A549 (cell line): ENCODE results near the gene OLFM1. TPM values are rescaled to one million over a fixed set of nuclear protein-coding genes. Genes with fewer than 3 reads are reported as not detected.
A peak's percentile ranks its signal among the peaks of the same experiment; 100 is the strongest.

Experiments used
- ATAC-seq, 2 experiments: fragments of 200-7000 bp in 1 of 2; fragments of >200 bp in 1 of 2; cut with Nextera tagmentation in 1 of 2; cut with Tn5 transposase in 1 of 2; 3 replicates each; pipeline versions ENCODE4 v1.8.0 to v1.9.1; 2018 to 2020; ENCODE audit warnings: mild to moderate bottlenecking in 1 of 2, moderate library complexity in 1 of 2
- CTCF ChIA-PET: fragments of 300-600 bp; sonication (Branson Sonifier 250); formaldehyde crosslinking; extraction: SDS; loops from one replicate; lab custom pipeline; 2021; ENCODE audit warnings: antibody characterized with exemption, inconsistent platforms; lab: Yijun Ruan, JAX
- POLR2A ChIA-PET: fragments of 350-600 bp; formaldehyde crosslinking; extraction: SDS; loops from one replicate; lab custom pipeline; 2021; ENCODE audit warnings: antibody characterized with exemption, inconsistent platforms; lab: Yijun Ruan, JAX
- DNase-seq, 2 experiments: peaks; one replicate each; pipeline versions ENCODE4 v3.0.0 to v3.0.0-alpha.2; 2011 to 2016; ENCODE audit warnings: low read depth in 1 of 2, low spot score in 1 of 2
- FAIRE-seq: peaks from 2 replicates; lab custom pipeline; 2011; peaks lifted over from hg19 to GRCh38; lab: Jason Lieb, UNC
- H3K27ac ChIP-seq, 2 experiments: fragments of >200 bp; sonication (Bioruptor Twin); formaldehyde crosslinking; 3 replicates each; pipeline ENCODE4 v1.5.1; 2016 to 2017
- H3K4me1 ChIP-seq: fragments of >200 bp; sonication (Bioruptor Twin); formaldehyde crosslinking; 3 replicates; pipeline ENCODE4 v1.6.1; 2016
- H3K4me2 ChIP-seq: fragments of >200 bp; sonication (Bioruptor Twin); formaldehyde crosslinking; 3 replicates; pipeline ENCODE4 v1.6.1; 2016
- H3K4me3 ChIP-seq: fragments of >200 bp; sonication (Bioruptor Twin); formaldehyde crosslinking; 3 replicates; pipeline ENCODE4 v1.5.1; 2016
- H3K9me3 ChIP-seq: fragments of >200 bp; sonication (Bioruptor Twin); formaldehyde crosslinking; 3 replicates; pipeline ENCODE4 v1.6.1; 2016
- CBX2 ChIP-seq: fragments of 200-600 bp; sonication (generic); IDR thresholded peaks from 2 replicates; pipeline ENCODE4 v1.6.1; 2016; ENCODE audit warnings: low read depth, mild to moderate bottlenecking, borderline replicate concordance
- CHD4 ChIP-seq: fragments of 200-600 bp; sonication (generic); IDR thresholded peaks from 2 replicates; pipeline ENCODE4 v1.6.1; 2016; ENCODE audit warnings: antibody characterized with exemption, mild to moderate bottlenecking, borderline replicate concordance
- CTCF ChIP-seq: fragments of >200 bp; sonication (Bioruptor Twin); formaldehyde crosslinking; IDR thresholded peaks from 3 replicates; pipeline ENCODE4 v1.5.1; 2016
- EHF ChIP-seq: fragments of 250-450 bp; sonication (Bioruptor Pico); IDR thresholded peaks from 2 replicates; pipeline ENCODE4 v1.5.0; 2020; ENCODE audit warnings: mild to moderate bottlenecking
- GATA3 ChIP-seq: IDR thresholded peaks from 2 replicates; pipeline ENCODE4 v1.6.1; 2012; ENCODE audit warnings: borderline replicate concordance
- HES2 ChIP-seq: fragments of >200 bp; sonication (Bioruptor Twin); formaldehyde crosslinking; IDR thresholded peaks from 2 replicates; pipeline ENCODE4 v1.6.1; 2016
- HOXA7 ChIP-seq: fragments of 250-450 bp; sonication (Bioruptor Pico); IDR thresholded peaks from 2 replicates; pipeline ENCODE4 v1.5.0; 2020; ENCODE audit warnings: mild to moderate bottlenecking, moderate library complexity
- MAX ChIP-seq: IDR thresholded peaks from 2 replicates; pipeline ENCODE4 v1.6.1; 2012
- MAZ ChIP-seq: fragments of 150-350 bp; IDR thresholded peaks from 2 replicates; pipeline ENCODE4 v1.6.1; 2014; ENCODE audit warnings: antibody characterized with exemption, low read depth, low read length, borderline replicate concordance
- NR3C1 ChIP-seq: fragments of >200 bp; sonication (Bioruptor Twin); formaldehyde crosslinking; IDR thresholded peaks from 3 replicates; pipeline ENCODE4 v1.6.1; 2017
- PHF8 ChIP-seq: fragments of 200-600 bp; sonication (generic); IDR thresholded peaks from 2 replicates; pipeline ENCODE4 v1.6.1; 2016; ENCODE audit warnings: low read depth, mild to moderate bottlenecking, antibody characterized with exemption, moderate library complexity, borderline replicate concordance
- RNF2 ChIP-seq: fragments of 200-600 bp; sonication (generic); IDR thresholded peaks from 2 replicates; pipeline ENCODE4 v1.6.1; 2016; ENCODE audit warnings: low read depth, mild to moderate bottlenecking, antibody characterized with exemption, moderate library complexity, borderline replicate concordance
- SMC3 ChIP-seq: fragments of >200 bp; sonication (Bioruptor Twin); formaldehyde crosslinking; IDR thresholded peaks from 3 replicates; pipeline ENCODE4 v1.6.1; 2018; ENCODE audit warnings: inconsistent platforms
- TP53 ChIP-seq: fragments of 250-450 bp; sonication (Bioruptor Pico); IDR thresholded peaks from 2 replicates; pipeline ENCODE4 v1.5.0; 2021; ENCODE audit warnings: mild to moderate bottlenecking, moderate library complexity
- USF2 ChIP-seq: fragments of 450-650 bp; IDR thresholded peaks from 2 replicates; pipeline ENCODE4 v1.6.1; 2014; ENCODE audit warnings: antibody characterized with exemption
- ZC3H11A ChIP-seq: fragments of 450-650 bp; IDR thresholded peaks from 2 replicates; pipeline ENCODE4 v1.6.1; 2014; ENCODE audit warnings: antibody characterized with exemption, mild to moderate bottlenecking
- ZFP36 ChIP-seq: fragments of 450-650 bp; IDR thresholded peaks from 2 replicates; pipeline ENCODE4 v1.6.1; 2014; ENCODE audit warnings: borderline replicate concordance; ENCODE audit not compliant: partially characterized antibody
- WGBS: methylation state at CpG from one replicate; pipeline ENCODE4 v1.1.6; 2017; ENCODE audit errors: missing lambda C conversion rate; 5-methylcytosine and 5-hydroxymethylcytosine counted together
- polyA plus RNA-seq, 4 experiments: library from polyadenylated mRNA; depleted of rRNA in 3 of 4; stranded (reverse); fragments of >200 nt; fragmentation: RNase III in 1 of 4; extraction: RNeasy Plus Mini Kit Qiagen cat#74134 plus additional on column Dnase treatment in 1 of 4; gene quantifications; 2 replicates in 3 of 4; 3 replicates in 1 of 4; pipeline ENCODE4 v1.2.3, GENCODE V29; 2011 to 2017
- TF ChIP-seq, protein P1 (sequence below): fragments of 200-600 bp; sonication (generic); IDR thresholded peaks from 2 replicates; pipeline ENCODE4 v1.6.1; 2016; ENCODE audit warnings: antibody characterized with exemption, mild to moderate bottlenecking, moderate library complexity
- TF ChIP-seq, protein P2 (sequence below): fragments of 150-350 bp; IDR thresholded peaks from 2 replicates; pipeline ENCODE4 v1.6.1; 2014; ENCODE audit warnings: low read depth, mild to moderate bottlenecking, low read length
- TF ChIP-seq, protein P3 (sequence below): fragments of 250-450 bp; sonication (Bioruptor Pico); IDR thresholded peaks from 2 replicates; pipeline ENCODE4 v1.5.0; 2021; ENCODE audit warnings: mild to moderate bottlenecking, moderate library complexity, borderline replicate concordance

Gene OLFM1
- polyA plus RNA-seq, 2 of the 4 experiments (the other 2 are of a cell fraction): 2.7 to 10.5 TPM

GRCh38 chr9:135090081-135090480, 2.6 kb downstream of the OLFM1 start (continued):
- TF ChIP-seq MAX: no peak
- no peak for TF ChIP-seq CBX2
- TF ChIP-seq HOXA7: no peak
- TF ChIP-seq NR3C1: no peak
- no peak for TF ChIP-seq USF2
- no peak for TF ChIP-seq ZC3H11A
- no peak for TF ChIP-seq GATA3
- TF ChIP-seq EHF: no peak

- DNase-seq (no peak), ATAC-seq (no peak), FAIRE-seq (no peak)
- no peak overlapping the region for H3K27ac ChIP-seq
- H3K4me3 ChIP-seq: no peak overlapping the region
- H3K4me1 ChIP-seq: peaks cover 5% of the 10 kb centered on the region; the same call in 2 of the 3 replicates
- 58% methylated on average over 5 of the region's 5 CpGs for WGBS
- no peak overlapping the region for H3K4me2 ChIP-seq
- CTCF ChIA-PET: interaction anchor here (14.1 to 18.8 kb wide), 2 partner anchors 253 to 321 kb away, joined by 196 to 414 read pairs; no protein-coding TSS in a partner anchor
- POLR2A ChIA-PET: no interaction called here
- H3K9me3 ChIP-seq: no peaks in the 10 kb centered on the region
- TF ChIP-seq, protein P1, sequence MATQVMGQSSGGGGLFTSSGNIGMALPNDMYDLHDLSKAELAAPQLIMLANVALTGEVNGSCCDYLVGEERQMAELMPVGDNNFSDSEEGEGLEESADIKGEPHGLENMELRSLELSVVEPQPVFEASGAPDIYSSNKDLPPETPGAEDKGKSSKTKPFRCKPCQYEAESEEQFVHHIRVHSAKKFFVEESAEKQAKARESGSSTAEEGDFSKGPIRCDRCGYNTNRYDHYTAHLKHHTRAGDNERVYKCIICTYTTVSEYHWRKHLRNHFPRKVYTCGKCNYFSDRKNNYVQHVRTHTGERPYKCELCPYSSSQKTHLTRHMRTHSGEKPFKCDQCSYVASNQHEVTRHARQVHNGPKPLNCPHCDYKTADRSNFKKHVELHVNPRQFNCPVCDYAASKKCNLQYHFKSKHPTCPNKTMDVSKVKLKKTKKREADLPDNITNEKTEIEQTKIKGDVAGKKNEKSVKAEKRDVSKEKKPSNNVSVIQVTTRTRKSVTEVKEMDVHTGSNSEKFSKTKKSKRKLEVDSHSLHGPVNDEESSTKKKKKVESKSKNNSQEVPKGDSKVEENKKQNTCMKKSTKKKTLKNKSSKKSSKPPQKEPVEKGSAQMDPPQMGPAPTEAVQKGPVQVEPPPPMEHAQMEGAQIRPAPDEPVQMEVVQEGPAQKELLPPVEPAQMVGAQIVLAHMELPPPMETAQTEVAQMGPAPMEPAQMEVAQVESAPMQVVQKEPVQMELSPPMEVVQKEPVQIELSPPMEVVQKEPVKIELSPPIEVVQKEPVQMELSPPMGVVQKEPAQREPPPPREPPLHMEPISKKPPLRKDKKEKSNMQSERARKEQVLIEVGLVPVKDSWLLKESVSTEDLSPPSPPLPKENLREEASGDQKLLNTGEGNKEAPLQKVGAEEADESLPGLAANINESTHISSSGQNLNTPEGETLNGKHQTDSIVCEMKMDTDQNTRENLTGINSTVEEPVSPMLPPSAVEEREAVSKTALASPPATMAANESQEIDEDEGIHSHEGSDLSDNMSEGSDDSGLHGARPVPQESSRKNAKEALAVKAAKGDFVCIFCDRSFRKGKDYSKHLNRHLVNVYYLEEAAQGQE: peak; percentile 80
- no peak for TF ChIP-seq RNF2
- TF ChIP-seq, all 56 proteins: peak for 1
These were observed 3.1 kb downstream of the OLFM1 start for GRCh38 chr9:135090547-135090946.

GRCh38 chr9:135091545-135091944, 4.1 kb downstream of the OLFM1 start:
- CTCF ChIA-PET: interaction anchor here (14.1 to 18.8 kb wide), 2 partner anchors 252 to 320 kb away, joined by 196 to 414 read pairs; no protein-coding TSS in a partner anchor
- POLR2A ChIA-PET: no interaction called here
- ATAC-seq: no peak
- no peak for TF ChIP-seq MAZ
- no peak for TF ChIP-seq HES2
- TF ChIP-seq TP53 (CRISPR knock-in tag): no peak
- TF ChIP-seq CTCF: no peak
- TF ChIP-seq SMC3: no peak
- no peak for TF ChIP-seq CHD4
- no peak for TF ChIP-seq PHF8
- TF ChIP-seq, protein P1: no peak
- TF ChIP-seq, protein P2, sequence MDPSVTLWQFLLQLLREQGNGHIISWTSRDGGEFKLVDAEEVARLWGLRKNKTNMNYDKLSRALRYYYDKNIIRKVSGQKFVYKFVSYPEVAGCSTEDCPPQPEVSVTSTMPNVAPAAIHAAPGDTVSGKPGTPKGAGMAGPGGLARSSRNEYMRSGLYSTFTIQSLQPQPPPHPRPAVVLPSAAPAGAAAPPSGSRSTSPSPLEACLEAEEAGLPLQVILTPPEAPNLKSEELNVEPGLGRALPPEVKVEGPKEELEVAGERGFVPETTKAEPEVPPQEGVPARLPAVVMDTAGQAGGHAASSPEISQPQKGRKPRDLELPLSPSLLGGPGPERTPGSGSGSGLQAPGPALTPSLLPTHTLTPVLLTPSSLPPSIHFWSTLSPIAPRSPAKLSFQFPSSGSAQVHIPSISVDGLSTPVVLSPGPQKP: no peak
- TF ChIP-seq ZFP36: no peak
- TF ChIP-seq, protein P3, sequence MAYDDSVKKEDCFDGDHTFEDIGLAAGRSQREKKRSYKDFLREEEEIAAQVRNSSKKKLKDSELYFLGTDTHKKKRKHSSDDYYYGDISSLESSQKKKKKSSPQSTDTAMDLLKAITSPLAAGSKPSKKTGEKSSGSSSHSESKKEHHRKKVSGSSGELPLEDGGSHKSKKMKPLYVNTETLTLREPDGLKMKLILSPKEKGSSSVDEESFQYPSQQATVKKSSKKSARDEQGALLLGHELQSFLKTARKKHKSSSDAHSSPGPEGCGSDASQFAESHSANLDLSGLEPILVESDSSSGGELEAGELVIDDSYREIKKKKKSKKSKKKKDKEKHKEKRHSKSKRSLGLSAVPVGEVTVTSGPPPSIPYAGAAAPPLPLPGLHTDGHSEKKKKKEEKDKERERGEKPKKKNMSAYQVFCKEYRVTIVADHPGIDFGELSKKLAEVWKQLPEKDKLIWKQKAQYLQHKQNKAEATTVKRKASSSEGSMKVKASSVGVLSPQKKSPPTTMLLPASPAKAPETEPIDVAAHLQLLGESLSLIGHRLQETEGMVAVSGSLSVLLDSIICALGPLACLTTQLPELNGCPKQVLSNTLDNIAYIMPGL (CRISPR knock-in tag): no peak

More at GRCh38 chr9:135091545-135091944, 4.1 kb downstream of the OLFM1 start:
- Histone ChIP-seq H3K4me1 (peaks cover 5% of the 10 kb centered on the region; the same call in 2 of the 3 replicates), H3K9me3 (no peaks in the 10 kb centered on the region), H3K4me2 (no peak overlapping the region), H3K27ac (no peak overlapping the region), H3K4me3 (no peak overlapping the region)
- FAIRE-seq: no peak
- no peak for DNase-seq
- WGBS: 31% methylated on average over 1 of the region's 1 CpG
